HCT116 (cell line): ENCODE data around the gene PRPF6. TPM values are rescaled to one million over a fixed set of nuclear protein-coding genes. Genes with fewer than 3 reads are reported as not detected.

Source experiments
- ATAC-seq: fragments of 200-7000 bp; cut with Tn5 transposase; 2 replicates; pipeline ENCODE4 v1.9.1; 2020; ENCODE audit warnings: mild to moderate bottlenecking, moderate library complexity
- BruUV-seq: library from RNA; stranded (reverse); fragments of 400-500 nt; replicated peaks from 2 replicates; lab custom pipeline; 2021; lab: Mats Ljungman, UMichigan
- CTCF ChIA-PET: fragments of 300-600 bp; sonication (Branson Sonifier 250); formaldehyde crosslinking; loops from one replicate; lab custom pipeline; 2021; ENCODE audit warnings: antibody characterized with exemption; lab: Charles Lee
- POLR2A ChIA-PET: fragments of 300-600, 350-600 bp; sonication (Branson Sonifier 250); formaldehyde crosslinking; loops from one replicate; lab custom pipeline; 2021; ENCODE audit warnings: antibody characterized with exemption; lab: Charles Lee
- RAD21 ChIA-PET, 2 experiments: fragments of 300-600 bp; sonication (Branson Sonifier 250); formaldehyde crosslinking; loops; one replicate each; lab custom pipeline; 2023; ENCODE audit warnings: low total read pairs in 2 of 2; ENCODE audit not compliant: uncharacterized antibody in 2 of 2, unreplicated experiment in 2 of 2, low non-redundant PET in 1 of 2; lab: Charles Lee
- DNase-seq: peaks from one replicate; pipeline ENCODE4 v3.0.0-alpha.2; 2010; ENCODE audit warnings: low read depth, low spot score
- H2AFZ ChIP-seq: fragments of 200-600 bp; shearing (Covaris generic), sonication (generic); 2 replicates; pipeline ENCODE4 v1.6.1; 2017; ENCODE audit warnings: low read depth, mixed run types, mixed read lengths, antibody characterized with exemption, low read length; ENCODE audit not compliant: poor library complexity, severe bottlenecking
- H3K27ac ChIP-seq: 2 replicates; pipeline ENCODE4 v1.5.1; 2012; ENCODE audit warnings: low read depth, low read length
- H3K27me3 ChIP-seq: fragments of 200-600 bp; sonication (generic); 2 replicates; pipeline ENCODE4 v1.6.1; 2016; ENCODE audit warnings: mixed run types, low read length, mixed read lengths; ENCODE audit not compliant: insufficient read depth
- H3K36me3 ChIP-seq, 2 experiments: fragments of 200-500 bp in 1 of 2; fragments of 200-600 bp in 1 of 2; sonication (Bioruptor generic) in 1 of 2; sonication (generic) in 1 of 2; 2 replicates each; pipeline versions ENCODE4 v1.5.1 to v1.6.1; 2014 to 2016; ENCODE audit warnings: low read length in 2 of 2, inconsistent platforms in 1 of 2, mixed read lengths in 1 of 2, mixed run types in 1 of 2; ENCODE audit not compliant: insufficient read depth in 2 of 2, control insufficient read depth in 1 of 2
- H3K4me1 ChIP-seq, 2 experiments: fragments of 200-600 bp in 1 of 2; sonication (generic) in 1 of 2; 2 replicates each; pipeline versions ENCODE4 v1.5.1 to v1.6.1; 2012 to 2017; ENCODE audit warnings: low read length in 2 of 2, inconsistent platforms in 1 of 2, mild to moderate bottlenecking in 1 of 2, mixed read lengths in 1 of 2, mixed run types in 1 of 2, moderate library complexity in 1 of 2; ENCODE audit not compliant: insufficient read depth in 2 of 2, control insufficient read depth in 1 of 2
- H3K4me2 ChIP-seq: fragments of 200-600 bp; sonication (generic); 2 replicates; pipeline ENCODE4 v1.6.1; 2017; ENCODE audit warnings: mixed run types, low read length, mixed read lengths
- H3K4me3 ChIP-seq, 2 experiments: fragments of 200-600 bp in 1 of 2; sonication (generic) in 1 of 2; replicated peaks in 1 of 2; 2 replicates each; pipeline ENCODE4 v1.5.1; 2011 to 2016; ENCODE audit warnings: low read length in 2 of 2, control low read depth in 1 of 2, low read depth in 1 of 2, mild to moderate bottlenecking in 1 of 2, mixed read lengths in 1 of 2, mixed run types in 1 of 2
- H3K79me2 ChIP-seq: fragments of 200-600 bp; sonication (generic); 2 replicates; pipeline ENCODE4 v1.6.1; 2017; ENCODE audit warnings: mild to moderate bottlenecking, mixed run types, low read length, moderate library complexity, mixed read lengths; ENCODE audit not compliant: insufficient read depth
- H3K9ac ChIP-seq: fragments of 200-600 bp; sonication (generic); 2 replicates; pipeline ENCODE4 v1.6.1; 2016; ENCODE audit warnings: low read length, mixed read lengths
- H3K9me2 ChIP-seq: fragments of 200-600 bp; sonication (generic), shearing (Covaris generic); 2 replicates; pipeline ENCODE4 v1.6.1; 2017; ENCODE audit warnings: mixed run types, mild to moderate bottlenecking, moderate library complexity; ENCODE audit not compliant: insufficient read depth
- H3K9me3 ChIP-seq, 2 experiments: fragments of 200-500 bp in 1 of 2; fragments of 200-600 bp in 1 of 2; sonication (Bioruptor generic) in 1 of 2; sonication (generic) in 1 of 2; 2 replicates each; pipeline ENCODE4 v1.6.1; 2014 to 2017; ENCODE audit warnings: low read length in 2 of 2, mixed read lengths in 2 of 2, inconsistent platforms in 1 of 2, low read depth in 1 of 2, mild to moderate bottlenecking in 1 of 2, mixed run types in 1 of 2, moderate library complexity in 1 of 2; ENCODE audit not compliant: control insufficient read depth in 1 of 2, insufficient read depth in 1 of 2
- H4K20me1 ChIP-seq: fragments of 200-600 bp; sonication (generic), shearing (Covaris generic); 2 replicates; pipeline ENCODE4 v1.6.1; 2017; ENCODE audit warnings: mixed run types, mild to moderate bottlenecking, moderate library complexity; ENCODE audit not compliant: insufficient read depth
- EGR1 ChIP-seq: IDR thresholded peaks from 2 replicates; pipeline ENCODE4 v1.6.1; 2012; ENCODE audit warnings: low read depth
- JUND ChIP-seq: IDR thresholded peaks from 2 replicates; pipeline ENCODE4 v1.6.1; 2012
- SP1 ChIP-seq: IDR thresholded peaks from 2 replicates; pipeline ENCODE4 v1.6.1; 2012; ENCODE audit warnings: low read depth
- SRF ChIP-seq: IDR thresholded peaks from 2 replicates; pipeline ENCODE4 v1.6.1; 2012; ENCODE audit warnings: low read depth
- TCF7L2 ChIP-seq: IDR thresholded peaks from 2 replicates; pipeline ENCODE4 v1.7.0; 2011; ENCODE audit warnings: borderline replicate concordance, inconsistent platforms; ENCODE audit not compliant: insufficient read depth, insufficient read length; ENCODE audit errors: extremely low read depth
- YY1 ChIP-seq: IDR thresholded peaks from 2 replicates; pipeline ENCODE4 v1.6.1; 2011; ENCODE audit warnings: low read length, low read depth, moderate library complexity, mild to moderate bottlenecking; ENCODE audit not compliant: insufficient replicate concordance; ENCODE audit errors: extremely low read depth
- ZNF274 ChIP-seq: fragments of 200-500 bp; sonication (Bioruptor generic); IDR thresholded peaks from 2 replicates; pipeline ENCODE4 v1.6.1; 2014; ENCODE audit warnings: mild to moderate bottlenecking, low read depth, low read length, inconsistent platforms
- intact Hi-C: fragments of 100-400 bp; cut with micrococcal nuclease; formaldehyde crosslinking; loops from 2 replicates; pipeline ENCODE4 v1.10.0; 2022
- total RNA-seq: library from RNA; stranded (reverse); gene quantifications from one replicate; pipeline ENCODE4 v1.2.1, GENCODE V29; 2021; ENCODE audit not compliant: unreplicated experiment
- TF ChIP-seq, protein P1 (sequence below): IDR thresholded peaks from 2 replicates; pipeline ENCODE4 v1.6.1; 2012; ENCODE audit warnings: low read depth
- TF ChIP-seq, protein P2 (sequence below): IDR thresholded peaks from 2 replicates; pipeline ENCODE4 v1.6.1; 2011; ENCODE audit warnings: mild to moderate bottlenecking, low read length, moderate library complexity; ENCODE audit not compliant: insufficient replicate concordance; ENCODE audit errors: extremely low read depth
- TF ChIP-seq, protein P3 (sequence below), 3 experiments: fragments of 200-600 bp in 1 of 3; sonication (generic) in 1 of 3; IDR thresholded peaks in 2 of 3; conservative IDR thresholded peaks in 1 of 3; 2 replicates each; pipeline ENCODE4 v1.5.1; 2012 to 2017; ENCODE audit warnings: low read depth in 2 of 3, low read length in 2 of 3, antibody characterized with exemption in 1 of 3, borderline replicate concordance in 1 of 3, control low read depth in 1 of 3, mild to moderate bottlenecking in 1 of 3, mixed read lengths in 1 of 3, mixed run types in 1 of 3, moderate library complexity in 1 of 3; ENCODE audit not compliant: insufficient read depth in 1 of 3

Gene PRPF6
- total RNA-seq, 1 experiment from 2014 or later: 74.9 TPM

- intact Hi-C loops: no loop called here
Observed at GRCh38 chr20:64001607-64002011, 20.7 kb downstream of the PRPF6 start.

GRCh38 chr20:64003960-64004725 is 23.2 kb downstream of the PRPF6 start:
- ChIA-PET POLR2A (no interaction called here), RAD21 (no interaction called here), CTCF (no interaction called here)
- Histone ChIP-seq H2AFZ (no peak overlapping the region), H3K4me3 (no peak overlapping the region), H3K79me2 (peaks cover 43% of the 10 kb centered on the region), H3K36me3 (peaks cover 30 to 46% of the 10 kb centered on the region in 2 experiments), H3K4me1 (no peaks in the 10 kb centered on the region), H3K9me2 (no peaks in the 10 kb centered on the region), H3K27ac (no peak overlapping the region), H3K27me3 (no peaks in the 10 kb centered on the region), H3K4me2 (no peak overlapping the region), H3K9me3 (peaks cover 3 to 7% of the 10 kb centered on the region in 2 experiments; a peak in 2 of 4 replicates), H4K20me1 (no peaks in the 10 kb centered on the region), H3K9ac (no peak overlapping the region)
- no peak for DNase-seq
- no peak for ATAC-seq
- BruUV-seq: no TSS peak
- intact Hi-C loops: no loop called here
- TF ChIP-seq YY1 (no peak), SP1 (no peak), SRF (no peak), JUND (no peak)
- TF ChIP-seq, protein P1, sequence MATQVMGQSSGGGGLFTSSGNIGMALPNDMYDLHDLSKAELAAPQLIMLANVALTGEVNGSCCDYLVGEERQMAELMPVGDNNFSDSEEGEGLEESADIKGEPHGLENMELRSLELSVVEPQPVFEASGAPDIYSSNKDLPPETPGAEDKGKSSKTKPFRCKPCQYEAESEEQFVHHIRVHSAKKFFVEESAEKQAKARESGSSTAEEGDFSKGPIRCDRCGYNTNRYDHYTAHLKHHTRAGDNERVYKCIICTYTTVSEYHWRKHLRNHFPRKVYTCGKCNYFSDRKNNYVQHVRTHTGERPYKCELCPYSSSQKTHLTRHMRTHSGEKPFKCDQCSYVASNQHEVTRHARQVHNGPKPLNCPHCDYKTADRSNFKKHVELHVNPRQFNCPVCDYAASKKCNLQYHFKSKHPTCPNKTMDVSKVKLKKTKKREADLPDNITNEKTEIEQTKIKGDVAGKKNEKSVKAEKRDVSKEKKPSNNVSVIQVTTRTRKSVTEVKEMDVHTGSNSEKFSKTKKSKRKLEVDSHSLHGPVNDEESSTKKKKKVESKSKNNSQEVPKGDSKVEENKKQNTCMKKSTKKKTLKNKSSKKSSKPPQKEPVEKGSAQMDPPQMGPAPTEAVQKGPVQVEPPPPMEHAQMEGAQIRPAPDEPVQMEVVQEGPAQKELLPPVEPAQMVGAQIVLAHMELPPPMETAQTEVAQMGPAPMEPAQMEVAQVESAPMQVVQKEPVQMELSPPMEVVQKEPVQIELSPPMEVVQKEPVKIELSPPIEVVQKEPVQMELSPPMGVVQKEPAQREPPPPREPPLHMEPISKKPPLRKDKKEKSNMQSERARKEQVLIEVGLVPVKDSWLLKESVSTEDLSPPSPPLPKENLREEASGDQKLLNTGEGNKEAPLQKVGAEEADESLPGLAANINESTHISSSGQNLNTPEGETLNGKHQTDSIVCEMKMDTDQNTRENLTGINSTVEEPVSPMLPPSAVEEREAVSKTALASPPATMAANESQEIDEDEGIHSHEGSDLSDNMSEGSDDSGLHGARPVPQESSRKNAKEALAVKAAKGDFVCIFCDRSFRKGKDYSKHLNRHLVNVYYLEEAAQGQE: no peak
- TF ChIP-seq, protein P2, sequence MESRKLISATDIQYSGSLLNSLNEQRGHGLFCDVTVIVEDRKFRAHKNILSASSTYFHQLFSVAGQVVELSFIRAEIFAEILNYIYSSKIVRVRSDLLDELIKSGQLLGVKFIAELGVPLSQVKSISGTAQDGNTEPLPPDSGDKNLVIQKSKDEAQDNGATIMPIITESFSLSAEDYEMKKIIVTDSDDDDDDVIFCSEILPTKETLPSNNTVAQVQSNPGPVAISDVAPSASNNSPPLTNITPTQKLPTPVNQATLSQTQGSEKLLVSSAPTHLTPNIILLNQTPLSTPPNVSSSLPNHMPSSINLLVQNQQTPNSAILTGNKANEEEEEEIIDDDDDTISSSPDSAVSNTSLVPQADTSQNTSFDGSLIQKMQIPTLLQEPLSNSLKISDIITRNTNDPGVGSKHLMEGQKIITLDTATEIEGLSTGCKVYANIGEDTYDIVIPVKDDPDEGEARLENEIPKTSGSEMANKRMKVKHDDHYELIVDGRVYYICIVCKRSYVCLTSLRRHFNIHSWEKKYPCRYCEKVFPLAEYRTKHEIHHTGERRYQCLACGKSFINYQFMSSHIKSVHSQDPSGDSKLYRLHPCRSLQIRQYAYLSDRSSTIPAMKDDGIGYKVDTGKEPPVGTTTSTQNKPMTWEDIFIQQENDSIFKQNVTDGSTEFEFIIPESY: no peak

More at GRCh38 chr20:64001607-64002011, 20.7 kb downstream of the PRPF6 start:
- H2AFZ ChIP-seq: no peak overlapping the region
- H3K79me2 ChIP-seq: peaks cover 29% of the 10 kb centered on the region; the same call in 1 of the 2 replicates
- H3K9ac ChIP-seq: no peak overlapping the region
- no peak overlapping the region for H3K4me2 ChIP-seq
- H3K27me3 ChIP-seq: no peaks in the 10 kb centered on the region
- TF ChIP-seq TCF7L2: no peak
- no peak for TF ChIP-seq EGR1
- TF ChIP-seq, protein P3, sequence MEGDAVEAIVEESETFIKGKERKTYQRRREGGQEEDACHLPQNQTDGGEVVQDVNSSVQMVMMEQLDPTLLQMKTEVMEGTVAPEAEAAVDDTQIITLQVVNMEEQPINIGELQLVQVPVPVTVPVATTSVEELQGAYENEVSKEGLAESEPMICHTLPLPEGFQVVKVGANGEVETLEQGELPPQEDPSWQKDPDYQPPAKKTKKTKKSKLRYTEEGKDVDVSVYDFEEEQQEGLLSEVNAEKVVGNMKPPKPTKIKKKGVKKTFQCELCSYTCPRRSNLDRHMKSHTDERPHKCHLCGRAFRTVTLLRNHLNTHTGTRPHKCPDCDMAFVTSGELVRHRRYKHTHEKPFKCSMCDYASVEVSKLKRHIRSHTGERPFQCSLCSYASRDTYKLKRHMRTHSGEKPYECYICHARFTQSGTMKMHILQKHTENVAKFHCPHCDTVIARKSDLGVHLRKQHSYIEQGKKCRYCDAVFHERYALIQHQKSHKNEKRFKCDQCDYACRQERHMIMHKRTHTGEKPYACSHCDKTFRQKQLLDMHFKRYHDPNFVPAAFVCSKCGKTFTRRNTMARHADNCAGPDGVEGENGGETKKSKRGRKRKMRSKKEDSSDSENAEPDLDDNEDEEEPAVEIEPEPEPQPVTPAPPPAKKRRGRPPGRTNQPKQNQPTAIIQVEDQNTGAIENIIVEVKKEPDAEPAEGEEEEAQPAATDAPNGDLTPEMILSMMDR (IDR thresholded peaks at IDR 0.05 in 2 of 3, conservative IDR thresholded peaks at IDR 0.05 in 1 of 3; ENCODE audit: borderline replicate concordance in 1 of 3, insufficient read depth in 1 of 3, low read depth in 2 of 3, low read length in 2 of 3): no peak
- no peak for TF ChIP-seq ZNF274
- no peak overlapping the region for H3K4me3 ChIP-seq
- ChIA-PET RAD21 (no interaction called here), CTCF (no interaction called here), POLR2A (no interaction called here)
- no peak overlapping the region for H3K27ac ChIP-seq
- no peaks in the 10 kb centered on the region for H3K9me3 ChIP-seq
- no peaks in the 10 kb centered on the region for H3K4me1 ChIP-seq
- no peaks in the 10 kb centered on the region for H3K9me2 ChIP-seq
- H4K20me1 ChIP-seq: no peaks in the 10 kb centered on the region
- no peak for DNase-seq
- ATAC-seq: no peak
- BruUV-seq: no TSS peak
- peaks cover 28 to 40% of the 10 kb centered on the region in 2 experiments for H3K36me3 ChIP-seq
